Breast epithelium (tissue), 3 donors: ENCODE data around the gene PCNX2.

Source experiments
- POLR2A ChIP-seq: fragments of 450-650 bp; IDR thresholded peaks from one replicate; pipeline ENCODE4 v1.6.1; 2016; ENCODE audit warnings: antibody characterized with exemption, mild to moderate bottlenecking, moderate library complexity
- TF ChIP-seq, protein P1 (sequence below), 3 donors: fragments of 450-650 bp; IDR thresholded peaks; one replicate each; pipeline ENCODE4 v1.5.1; 2016 to 2017; ENCODE audit warnings: antibody characterized with exemption in 3 of 3, mild to moderate bottlenecking in 3 of 3, moderate library complexity in 3 of 3

DNA sequence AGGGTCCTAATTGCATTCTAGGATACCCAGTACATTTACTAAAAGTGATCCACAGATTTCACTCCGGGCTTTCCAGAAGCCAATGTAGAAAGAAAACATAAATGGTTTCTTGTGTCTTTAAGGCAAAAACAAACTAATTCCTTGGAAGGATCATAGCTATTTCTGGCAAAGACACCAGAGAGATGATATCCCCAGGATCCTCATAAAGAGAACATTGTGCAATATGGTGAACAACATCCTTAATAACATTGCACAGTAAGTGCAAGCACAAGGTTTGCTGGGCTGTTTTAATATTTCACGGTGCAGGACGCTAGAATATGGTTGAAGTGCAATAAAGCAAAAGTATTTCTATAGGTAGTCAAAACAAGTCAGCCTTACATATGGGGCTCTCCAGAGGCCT, 262.2 kb downstream of the PCNX2 start:
- TF ChIP-seq POLR2A: no peak
- TF ChIP-seq, protein P1, sequence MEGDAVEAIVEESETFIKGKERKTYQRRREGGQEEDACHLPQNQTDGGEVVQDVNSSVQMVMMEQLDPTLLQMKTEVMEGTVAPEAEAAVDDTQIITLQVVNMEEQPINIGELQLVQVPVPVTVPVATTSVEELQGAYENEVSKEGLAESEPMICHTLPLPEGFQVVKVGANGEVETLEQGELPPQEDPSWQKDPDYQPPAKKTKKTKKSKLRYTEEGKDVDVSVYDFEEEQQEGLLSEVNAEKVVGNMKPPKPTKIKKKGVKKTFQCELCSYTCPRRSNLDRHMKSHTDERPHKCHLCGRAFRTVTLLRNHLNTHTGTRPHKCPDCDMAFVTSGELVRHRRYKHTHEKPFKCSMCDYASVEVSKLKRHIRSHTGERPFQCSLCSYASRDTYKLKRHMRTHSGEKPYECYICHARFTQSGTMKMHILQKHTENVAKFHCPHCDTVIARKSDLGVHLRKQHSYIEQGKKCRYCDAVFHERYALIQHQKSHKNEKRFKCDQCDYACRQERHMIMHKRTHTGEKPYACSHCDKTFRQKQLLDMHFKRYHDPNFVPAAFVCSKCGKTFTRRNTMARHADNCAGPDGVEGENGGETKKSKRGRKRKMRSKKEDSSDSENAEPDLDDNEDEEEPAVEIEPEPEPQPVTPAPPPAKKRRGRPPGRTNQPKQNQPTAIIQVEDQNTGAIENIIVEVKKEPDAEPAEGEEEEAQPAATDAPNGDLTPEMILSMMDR (IDR thresholded peaks at IDR 0.05): no peak
